Calu3 (cell line): ENCODE results near the gene RTKN. TPM values are rescaled to one million over a fixed set of nuclear protein-coding genes. Genes with fewer than 3 reads are reported as not detected.

ENCODE experiments used
- BruUV-seq: library from RNA; stranded (reverse); fragments of 400-500 nt; replicated peaks from 2 replicates; lab custom pipeline; 2021; lab: Mats Ljungman, UMichigan
- CTCF ChIA-PET: fragments of 300-600 bp; sonication (Branson Sonifier 250); formaldehyde crosslinking; loops from one replicate; lab custom pipeline; 2022; ENCODE audit warnings: antibody characterized with exemption; lab: Charles Lee
- DNase-seq: peaks from one replicate; pipeline ENCODE4 v3.0.0; 2022
- H3K27ac Mint-ChIP-seq: one replicate; pipeline ENCODE4 v1.8.0; 2022; ENCODE audit warnings: mixed read lengths; ENCODE audit not compliant: unreplicated experiment
- H3K27me3 Mint-ChIP-seq: one replicate; pipeline ENCODE4 v1.8.0; 2022; ENCODE audit warnings: mixed read lengths; ENCODE audit not compliant: unreplicated experiment
- H3K36me3 Mint-ChIP-seq: one replicate; pipeline ENCODE4 v1.8.0; 2022; ENCODE audit warnings: mild to moderate bottlenecking, moderate library complexity, mixed read lengths; ENCODE audit not compliant: insufficient read depth, unreplicated experiment
- H3K4me1 Mint-ChIP-seq: one replicate; pipeline ENCODE4 v1.8.0; 2022; ENCODE audit warnings: mild to moderate bottlenecking, low read depth, mixed read lengths; ENCODE audit not compliant: unreplicated experiment
- H3K4me3 Mint-ChIP-seq: one replicate; pipeline ENCODE4 v1.8.0; 2022; ENCODE audit warnings: mild to moderate bottlenecking, low read depth, moderate library complexity, mixed read lengths; ENCODE audit not compliant: unreplicated experiment
- H3K9me3 Mint-ChIP-seq: one replicate; pipeline ENCODE4 v1.8.0; 2022; ENCODE audit warnings: low read depth, mixed read lengths; ENCODE audit not compliant: unreplicated experiment
- intact Hi-C: fragments of 100-400 bp; cut with micrococcal nuclease; formaldehyde crosslinking; loops from one replicate; pipeline ENCODE4 v1.10.0; 2022; ENCODE audit not compliant: unreplicated experiment
- total RNA-seq: library from RNA; stranded (reverse); gene quantifications from 2 replicates; pipeline ENCODE4 v1.2.3, GENCODE V29; 2022
- TF ChIP-seq, protein P1 (sequence below): fragments of 200-600 bp; IDR thresholded peaks from one replicate; pipeline ENCODE4 v1.8.0; 2022; ENCODE audit warnings: antibody characterized with exemption; ENCODE audit not compliant: unreplicated experiment

RTKN gene
- total RNA-seq, 1 experiment from 2014 or later = 97.6 TPM

DNA sequence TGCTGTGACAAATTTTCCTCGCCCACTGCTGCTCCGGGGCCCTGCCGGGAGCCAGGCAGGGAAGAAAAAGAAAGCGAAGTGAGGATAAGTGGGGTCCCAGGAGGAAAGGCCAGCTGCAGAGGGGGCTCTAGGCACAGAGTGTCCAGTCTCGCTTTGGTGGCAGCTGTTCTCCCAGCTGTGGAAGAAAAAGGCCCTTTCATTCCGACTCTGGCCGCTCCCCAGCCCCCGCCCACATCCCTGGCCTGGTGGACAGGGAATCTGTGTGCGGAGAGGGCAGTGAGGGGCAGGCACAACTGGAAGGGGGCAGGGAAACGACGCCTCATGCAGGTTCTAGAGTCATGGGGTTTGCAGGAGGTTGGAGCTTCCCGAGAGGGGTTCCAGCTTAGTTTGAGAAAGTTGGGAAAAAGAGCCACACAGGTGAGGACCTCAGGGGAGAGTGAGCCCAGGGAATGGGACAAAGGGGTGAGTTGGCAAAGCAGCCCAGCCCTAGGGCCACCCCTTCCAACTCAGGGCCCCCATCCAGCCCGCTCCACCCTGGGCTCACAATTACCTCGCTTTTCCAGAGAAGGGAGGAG is 1.8 kb downstream of the RTKN start:
- no peaks in the 10 kb centered on the region for H3K9me3 Mint-ChIP-seq
- peaks cover 43% of the 10 kb centered on the region for H3K4me1 Mint-ChIP-seq
- H3K4me3 Mint-ChIP-seq = peak overlapping the region; percentile 97
- BruUV-seq = no TSS peak
- peaks cover 38% of the 10 kb centered on the region for H3K36me3 Mint-ChIP-seq
- peak overlapping the region; percentile 100 for H3K27ac Mint-ChIP-seq
- H3K27me3 Mint-ChIP-seq = peaks cover 3% of the 10 kb centered on the region
- intact Hi-C loops = loop anchor here (2.0 kb wide), 1 partner anchor 15 kb away; the partner anchor contains the start of gene INO80B
- TF ChIP-seq, protein P1, sequence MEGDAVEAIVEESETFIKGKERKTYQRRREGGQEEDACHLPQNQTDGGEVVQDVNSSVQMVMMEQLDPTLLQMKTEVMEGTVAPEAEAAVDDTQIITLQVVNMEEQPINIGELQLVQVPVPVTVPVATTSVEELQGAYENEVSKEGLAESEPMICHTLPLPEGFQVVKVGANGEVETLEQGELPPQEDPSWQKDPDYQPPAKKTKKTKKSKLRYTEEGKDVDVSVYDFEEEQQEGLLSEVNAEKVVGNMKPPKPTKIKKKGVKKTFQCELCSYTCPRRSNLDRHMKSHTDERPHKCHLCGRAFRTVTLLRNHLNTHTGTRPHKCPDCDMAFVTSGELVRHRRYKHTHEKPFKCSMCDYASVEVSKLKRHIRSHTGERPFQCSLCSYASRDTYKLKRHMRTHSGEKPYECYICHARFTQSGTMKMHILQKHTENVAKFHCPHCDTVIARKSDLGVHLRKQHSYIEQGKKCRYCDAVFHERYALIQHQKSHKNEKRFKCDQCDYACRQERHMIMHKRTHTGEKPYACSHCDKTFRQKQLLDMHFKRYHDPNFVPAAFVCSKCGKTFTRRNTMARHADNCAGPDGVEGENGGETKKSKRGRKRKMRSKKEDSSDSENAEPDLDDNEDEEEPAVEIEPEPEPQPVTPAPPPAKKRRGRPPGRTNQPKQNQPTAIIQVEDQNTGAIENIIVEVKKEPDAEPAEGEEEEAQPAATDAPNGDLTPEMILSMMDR = no peak
- CTCF ChIA-PET = interaction anchor here (0.9 to 1.3 kb wide), 3 partner anchors 18 to 43 kb away, joined by 4 to 5 read pairs (median 4); partner anchors contain the start of genes C2orf81, CCDC142, MOGS and TTC31
- peak; percentile 26 for DNase-seq

DNA sequence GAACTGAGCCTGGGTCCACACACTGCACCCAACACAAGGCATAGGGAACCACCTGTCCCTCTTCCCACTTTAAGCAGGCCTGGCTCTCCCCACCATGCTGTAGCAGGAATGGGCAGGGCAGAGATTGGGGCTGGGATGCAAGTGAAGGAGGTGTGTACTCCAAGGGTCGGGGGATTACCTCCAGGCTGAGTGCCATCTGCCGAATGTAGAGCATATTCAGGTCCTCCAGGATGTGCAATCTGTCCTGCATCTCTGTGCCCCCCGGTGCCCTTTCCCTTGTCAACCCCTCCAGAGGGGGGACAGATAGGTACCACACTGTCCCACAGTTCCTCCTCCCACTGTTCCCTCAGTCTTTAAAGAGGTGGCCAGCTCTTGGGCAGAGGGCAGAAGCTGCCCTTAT is 2.4 kb downstream of the RTKN start:
- H3K27me3 Mint-ChIP-seq = no peaks in the 10 kb centered on the region
- peak overlapping the region; percentile 100 for H3K27ac Mint-ChIP-seq
- TF ChIP-seq, protein P1 = no peak
- H3K36me3 Mint-ChIP-seq = peaks cover 38% of the 10 kb centered on the region
- CTCF ChIA-PET = interaction anchor here (1.3 kb wide), 1 partner anchor 18 kb away, joined by 4 read pairs; the partner anchor contains the start of genes C2orf81 and WDR54
- H3K4me1 Mint-ChIP-seq = peaks cover 38% of the 10 kb centered on the region
- peak overlapping the region; percentile 97 for H3K4me3 Mint-ChIP-seq
- no peak for DNase-seq
- H3K9me3 Mint-ChIP-seq = no peaks in the 10 kb centered on the region
- no TSS peak for BruUV-seq
- intact Hi-C loops = no loop called here

DNA sequence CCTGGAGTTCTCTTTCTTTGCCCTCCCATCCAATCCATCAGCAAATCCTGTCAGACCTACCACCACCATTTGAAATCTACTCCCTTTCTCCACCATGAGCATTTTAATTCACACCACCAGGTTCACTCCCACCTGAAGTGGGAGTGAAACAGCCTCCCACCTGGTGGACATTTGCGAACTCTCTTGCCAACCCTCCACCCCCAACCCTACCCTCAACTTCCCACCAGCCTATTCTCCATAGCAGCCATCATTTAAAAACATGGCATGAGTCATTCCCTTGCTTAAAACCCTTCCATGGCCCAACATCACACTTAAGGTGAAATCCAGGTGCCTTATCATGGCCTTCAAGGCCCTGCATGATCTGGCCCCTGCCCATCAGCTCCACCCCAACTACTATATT is 3.5 kb downstream of the RTKN start:
- peaks cover 33% of the 10 kb centered on the region for H3K4me1 Mint-ChIP-seq
- TF ChIP-seq, protein P1 = no peak
- BruUV-seq = no TSS peak
- H3K36me3 Mint-ChIP-seq = peaks cover 38% of the 10 kb centered on the region
- intact Hi-C loops = no loop called here
- CTCF ChIA-PET = interaction anchor here (1.1 kb wide), 1 partner anchor 19 kb away, joined by 3 read pairs; the partner anchor contains the start of gene WBP1
- H3K9me3 Mint-ChIP-seq = no peaks in the 10 kb centered on the region
- H3K27ac Mint-ChIP-seq = peak overlapping the region; percentile 2
- peak overlapping the region; percentile 97 for H3K4me3 Mint-ChIP-seq
- DNase-seq = no peak
- no peaks in the 10 kb centered on the region for H3K27me3 Mint-ChIP-seq

DNA sequence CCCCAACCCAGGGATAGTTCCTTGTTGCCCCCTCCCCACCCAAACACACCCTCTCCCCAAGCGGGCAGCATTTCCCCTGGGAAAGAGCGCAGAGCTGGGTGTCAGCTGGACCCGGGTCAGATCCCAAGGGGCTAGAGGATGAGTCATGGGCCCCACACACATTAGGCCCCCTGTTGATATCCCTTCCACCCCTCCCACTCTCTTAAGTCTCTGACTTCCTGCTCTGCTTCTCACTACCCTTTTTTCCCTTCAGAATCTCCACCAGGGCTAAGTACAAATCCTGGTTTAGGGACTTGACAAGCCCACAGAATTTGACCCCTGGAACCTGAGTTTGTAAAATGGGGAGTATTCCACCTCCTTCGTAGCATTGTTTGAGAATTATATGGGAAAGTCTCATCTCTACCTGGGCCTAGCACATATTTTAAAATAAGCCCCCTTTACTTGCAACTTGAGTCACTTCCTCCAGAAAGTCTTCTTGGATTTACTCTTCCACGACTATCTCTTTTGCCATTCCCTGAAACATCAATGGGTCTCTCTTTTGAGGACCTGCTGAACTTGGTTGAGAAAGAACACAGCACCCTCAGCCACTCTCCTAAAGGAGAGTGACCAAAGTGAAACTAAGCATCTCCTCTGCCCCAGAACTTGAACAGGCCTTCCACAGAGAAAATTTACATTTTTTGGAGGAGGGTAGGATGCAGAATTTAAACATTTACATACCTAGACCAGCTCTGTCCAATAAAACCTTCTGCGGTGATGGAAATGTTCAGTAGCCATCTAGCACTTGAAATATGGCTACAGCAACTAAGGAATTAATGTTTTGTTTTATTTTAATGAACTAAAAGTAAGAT is 4.7 kb downstream of the RTKN start:
- Mint-ChIP-seq H3K36me3 (peaks cover 37% of the 10 kb centered on the region), H3K9me3 (no peaks in the 10 kb centered on the region), H3K4me3 (no peak overlapping the region), H3K27ac (no peak overlapping the region), H3K27me3 (no peaks in the 10 kb centered on the region), H3K4me1 (peaks cover 33% of the 10 kb centered on the region)
- BruUV-seq = no TSS peak
- no peak for DNase-seq
- intact Hi-C loops = no loop called here
- TF ChIP-seq, protein P1 = no peak
- CTCF ChIA-PET = no interaction called here
